GM12891 (cell line): Measurements from ENCODE around the gene OPN4.

Source experiments
- DNase-seq: peaks from one replicate; pipeline ENCODE4 v3.0.0; 2011; ENCODE audit warnings: low spot score; ENCODE audit not compliant: insufficient read length
- FAIRE-seq: peaks from 2 replicates; lab custom pipeline; 2011; peaks lifted over from hg19 to GRCh38; lab: Jason Lieb, UNC
- PAX5 ChIP-seq: IDR thresholded peaks from 2 replicates; pipeline ENCODE4 v1.6.1; 2011; ENCODE audit warnings: low read length, moderate library complexity, mild to moderate bottlenecking; ENCODE audit not compliant: insufficient read depth, severe bottlenecking
- POLR2A ChIP-seq: IDR thresholded peaks from 2 replicates; pipeline ENCODE4 v1.6.1; 2011; ENCODE audit warnings: low read depth, low read length, control low read depth
- POLR2AphosphoS5 ChIP-seq: IDR thresholded peaks from 2 replicates; pipeline ENCODE4 v1.6.1; 2011; ENCODE audit warnings: low read depth, low read length, control low read depth
- POU2F2 ChIP-seq: IDR thresholded peaks from 2 replicates; pipeline ENCODE4 v1.6.1; 2011; ENCODE audit warnings: low read depth, mild to moderate bottlenecking, control low read depth, low read length, moderate library complexity
- SPI1 ChIP-seq: IDR thresholded peaks from 2 replicates; pipeline ENCODE4 v1.6.1; 2011; ENCODE audit warnings: low read depth, low read length, control low read depth
- TAF1 ChIP-seq: IDR thresholded peaks from 2 replicates; pipeline ENCODE4 v1.6.1; 2011; ENCODE audit warnings: low read depth, low read length, control low read depth

Gene OPN4

GRCh38 chr10:86705905-86706304, 51.6 kb downstream of the OPN4 start:
- TF ChIP-seq PAX5 (no peak), SPI1 (no peak), POU2F2 (no peak), POLR2AphosphoS5 (no peak), TAF1 (no peak), POLR2A (no peak)
- DNase-seq (no peak), FAIRE-seq (no peak)

DNA sequence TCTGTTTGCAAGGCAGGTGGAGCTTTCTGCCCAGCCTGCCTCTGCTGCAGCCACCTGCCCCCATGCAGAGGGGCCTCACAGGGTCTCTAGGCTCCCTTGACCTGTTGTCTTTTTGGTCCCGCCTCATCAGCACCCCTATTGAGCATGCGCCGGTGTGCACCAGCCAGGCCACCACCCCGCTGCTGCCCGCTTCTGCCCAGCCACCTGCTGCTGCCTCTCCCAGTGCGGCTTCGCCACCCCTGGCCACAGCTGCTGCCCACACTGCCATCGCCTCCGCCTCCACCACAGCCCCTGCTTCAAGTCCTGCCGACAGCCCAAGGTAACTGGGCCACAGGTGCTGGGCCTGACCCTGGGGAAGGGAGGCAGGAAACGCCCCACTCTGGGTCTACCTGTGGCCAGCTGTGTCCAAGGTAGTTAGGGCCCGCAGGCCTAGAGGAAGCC, 52.1 kb downstream of the OPN4 start:
- DNase-seq (no peak), FAIRE-seq (no peak)

GRCh38 chr10:86706977-86707376, 52.6 kb downstream of the OPN4 start:
- FAIRE-seq (no peak), DNase-seq (no peak)
- TF ChIP-seq PAX5 (no peak), POLR2A (no peak), TAF1 (no peak), SPI1 (no peak), POU2F2 (no peak), POLR2AphosphoS5 (no peak)

More for the DNA sequence above, 52.1 kb downstream of the OPN4 start:
- TF ChIP-seq POU2F2 (no peak), PAX5 (no peak), POLR2AphosphoS5 (no peak), POLR2A (no peak), TAF1 (no peak), SPI1 (no peak)

GRCh38 chr10:86707505-86707904, 53.2 kb downstream of the OPN4 start:
- FAIRE-seq = no peak
- no peak for TF ChIP-seq POLR2AphosphoS5
- no peak for TF ChIP-seq TAF1
- TF ChIP-seq POLR2A = no peak
- no peak for TF ChIP-seq SPI1
- no peak for TF ChIP-seq POU2F2
- TF ChIP-seq PAX5 = no peak
- no peak for DNase-seq

GRCh38 chr10:86708068-86708782, 53.9 kb downstream of the OPN4 start:
- TF ChIP-seq POLR2A (no peak), PAX5 (no peak), POLR2AphosphoS5 (no peak), SPI1 (no peak), TAF1 (no peak), POU2F2 (no peak)
- FAIRE-seq (no peak), DNase-seq (no peak)

DNA sequence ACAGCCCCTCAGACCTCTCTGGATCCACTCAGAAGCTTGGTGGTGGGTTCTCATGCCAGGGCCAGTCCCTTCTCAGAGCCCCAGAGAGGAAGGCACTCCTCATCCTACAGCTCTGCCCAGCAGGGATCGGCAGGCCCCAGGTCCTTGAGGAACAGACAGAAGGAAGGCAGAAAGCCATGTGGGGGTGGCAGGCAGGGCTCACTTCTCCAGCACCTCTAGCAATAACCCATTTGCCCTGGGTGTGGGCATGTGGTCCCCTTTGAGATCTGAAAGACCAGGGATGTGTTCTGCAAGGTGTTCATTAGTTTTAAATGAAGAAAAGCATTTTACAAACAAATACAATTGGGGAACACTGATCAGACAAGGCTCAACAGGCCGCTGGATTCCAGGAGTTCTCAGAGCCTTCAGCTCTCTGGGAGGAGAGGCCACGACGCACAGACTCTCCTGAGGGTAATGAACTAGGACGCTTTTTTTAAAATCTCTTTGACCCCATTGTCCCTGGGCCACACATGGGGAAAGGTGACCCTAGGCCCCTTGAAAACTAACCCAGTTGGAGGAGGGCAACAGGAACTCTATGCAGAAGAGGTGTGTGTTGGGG, 54.5 kb downstream of the OPN4 start:
- FAIRE-seq (no peak), DNase-seq (no peak)

DNA sequence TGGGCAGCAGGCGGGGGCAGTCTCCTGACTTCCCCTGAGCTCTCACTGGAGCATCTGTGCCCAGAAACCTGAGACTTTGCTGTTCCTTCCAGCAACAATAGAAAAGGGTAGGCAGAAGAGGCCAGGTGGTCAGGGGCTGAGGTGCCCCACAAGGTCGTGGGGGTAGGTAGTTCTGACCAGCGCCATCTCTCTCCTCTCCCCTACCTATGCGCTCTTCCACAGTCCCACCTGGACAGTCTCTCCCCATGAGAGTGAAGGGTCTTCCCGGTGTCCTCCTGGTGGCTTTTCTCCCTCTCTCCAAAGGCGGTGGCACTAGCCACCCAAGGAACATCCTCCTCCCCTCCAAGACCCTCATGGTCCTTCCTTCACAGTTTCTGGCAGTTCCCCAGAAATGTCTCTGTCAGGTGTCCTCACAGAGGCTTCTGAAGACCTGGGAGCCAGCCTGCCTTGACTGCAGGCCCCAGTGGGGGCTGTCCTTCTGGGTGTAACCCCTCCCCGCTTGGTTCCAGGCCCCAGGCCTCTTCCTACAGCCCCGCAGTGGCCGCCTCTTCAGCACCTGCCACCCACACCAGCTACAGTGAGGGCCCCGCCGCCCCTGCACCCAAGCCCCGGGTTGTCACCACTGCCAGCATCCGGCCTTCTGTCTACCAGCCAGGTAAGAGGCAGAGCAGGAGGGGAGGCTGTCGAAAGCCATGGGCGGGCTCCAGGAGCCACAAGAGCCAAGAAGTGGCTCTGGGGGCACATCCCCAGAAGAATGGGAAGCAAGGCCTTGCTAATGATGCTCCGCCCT, 55.2 kb downstream of the OPN4 start:
- no peak for TF ChIP-seq POLR2A
- TF ChIP-seq TAF1 = no peak
- no peak for TF ChIP-seq PAX5
- TF ChIP-seq POU2F2 = no peak
- no peak for TF ChIP-seq POLR2AphosphoS5
- TF ChIP-seq SPI1 = no peak
- DNase-seq (no peak), FAIRE-seq (no peak)

More for the DNA sequence above, 54.5 kb downstream of the OPN4 start:
- TF ChIP-seq TAF1 (no peak), SPI1 (no peak), POLR2AphosphoS5 (no peak), PAX5 (no peak), POU2F2 (no peak), POLR2A (no peak)

DNA sequence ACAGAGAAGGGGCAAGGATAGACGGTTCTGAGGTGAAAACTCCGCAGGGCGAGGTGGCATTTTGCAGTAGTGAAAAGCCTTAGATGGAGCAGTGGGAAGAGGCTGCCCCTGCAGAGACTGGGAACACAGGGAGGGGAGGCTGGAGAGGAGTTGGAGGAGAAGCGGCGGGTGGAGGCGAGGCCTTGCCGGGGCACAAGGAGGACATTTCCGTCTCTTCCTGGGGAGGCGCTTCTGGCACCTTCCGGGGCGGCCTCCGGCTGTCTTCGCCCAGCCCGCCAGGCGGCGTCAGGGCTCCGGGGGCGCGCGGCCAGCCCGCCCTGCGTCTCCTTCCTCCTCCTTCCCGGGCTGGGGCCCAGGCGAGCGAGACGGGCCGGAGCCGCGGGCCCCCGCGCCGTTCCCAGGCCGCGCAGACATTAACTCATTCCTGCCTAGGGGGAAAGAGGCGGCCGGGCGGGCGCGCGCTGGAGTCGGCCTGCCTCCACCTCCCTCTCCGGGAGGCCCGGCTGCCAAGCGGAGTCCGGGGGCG, 56.7 kb downstream of the OPN4 start:
- TF ChIP-seq POLR2A = peak; percentile 53; the same call in 1 of the 2 replicates
- TF ChIP-seq SPI1 = no peak
- no peak; the same call in 1 of the 2 replicates for TF ChIP-seq TAF1
- peak; percentile 87 for TF ChIP-seq PAX5
- no peak for TF ChIP-seq POU2F2
- peak; percentile 41; the same call in 1 of the 2 replicates for TF ChIP-seq POLR2AphosphoS5
- peak; percentile 97 for DNase-seq
- peak; percentile 95 for FAIRE-seq
